SJCRH30 (cell line): Measurements from ENCODE around the gene OR10H1. TPM values are rescaled to one million over a fixed set of nuclear protein-coding genes. Genes with fewer than 3 reads are reported as not detected.
"Not testable (repeated sequence)": the region's sequence is repeated elsewhere in the genome, so short reads cannot be mapped to it uniquely, and the experiment has no call there.

Experiments used
- DNase-seq, 2 experiments: peaks; one replicate each; pipeline ENCODE4 v3.0.0-alpha.2; 2015 to 2020
- H3K27ac ChIP-seq: fragments of 250-450 bp; sonication (Bioruptor Pico); 2 replicates; pipeline ENCODE4 v1.5.1; 2020; ENCODE audit warnings: mild to moderate bottlenecking, moderate library complexity
- H3K27me3 ChIP-seq: fragments of 250-450 bp; sonication (Bioruptor Pico); 2 replicates; pipeline ENCODE4 v1.5.1; 2020; ENCODE audit warnings: mild to moderate bottlenecking, moderate library complexity
- H3K36me3 ChIP-seq: fragments of 250-450 bp; sonication (Bioruptor Pico); 2 replicates; pipeline ENCODE4 v1.5.1; 2020; ENCODE audit warnings: mild to moderate bottlenecking, moderate library complexity
- H3K4me1 ChIP-seq: fragments of 250-450 bp; sonication (Bioruptor Pico); 2 replicates; pipeline ENCODE4 v1.5.1; 2020; ENCODE audit warnings: mild to moderate bottlenecking, moderate library complexity
- H3K4me3 ChIP-seq: fragments of 250-450 bp; sonication (Bioruptor Pico); 2 replicates; pipeline ENCODE4 v1.5.1; 2020; ENCODE audit warnings: mild to moderate bottlenecking, moderate library complexity
- H3K9me3 ChIP-seq: fragments of 250-450 bp; sonication (Bioruptor Pico); replicated peaks from 2 replicates; pipeline ENCODE4 v1.5.1; 2020; ENCODE audit warnings: mild to moderate bottlenecking, moderate library complexity
- total RNA-seq: library from RNA; depleted of rRNA; stranded (reverse); fragments of >200 nt; shearing (Covaris generic); gene quantifications from 2 replicates; pipeline ENCODE4 v1.2.3, GENCODE V29; 2014

OR10H1 gene
- total RNA-seq, 1 experiment from 2014 or later = not detected

DNA sequence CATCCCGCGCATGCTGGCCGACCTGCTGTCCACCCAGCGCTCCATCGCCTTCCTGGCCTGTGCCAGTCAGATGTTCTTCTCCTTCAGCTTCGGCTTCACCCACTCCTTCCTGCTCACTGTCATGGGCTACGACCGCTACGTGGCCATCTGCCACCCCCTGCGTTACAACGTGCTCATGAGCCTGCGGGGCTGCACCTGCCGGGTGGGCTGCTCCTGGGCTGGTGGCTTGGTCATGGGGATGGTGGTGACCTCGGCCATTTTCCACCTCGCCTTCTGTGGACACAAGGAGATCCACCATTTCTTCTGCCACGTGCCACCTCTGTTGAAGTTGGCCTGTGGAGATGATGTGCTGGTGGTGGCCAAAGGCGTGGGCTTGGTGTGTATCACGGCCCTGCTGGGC lies 21.2 kb downstream of the OR10H1 start:
- H3K27me3 ChIP-seq, H3K27ac ChIP-seq, H3K4me1 ChIP-seq, H3K36me3 ChIP-seq, H3K4me3 ChIP-seq, H3K9me3 ChIP-seq, DNase-seq: not testable (repeated sequence)

DNA sequence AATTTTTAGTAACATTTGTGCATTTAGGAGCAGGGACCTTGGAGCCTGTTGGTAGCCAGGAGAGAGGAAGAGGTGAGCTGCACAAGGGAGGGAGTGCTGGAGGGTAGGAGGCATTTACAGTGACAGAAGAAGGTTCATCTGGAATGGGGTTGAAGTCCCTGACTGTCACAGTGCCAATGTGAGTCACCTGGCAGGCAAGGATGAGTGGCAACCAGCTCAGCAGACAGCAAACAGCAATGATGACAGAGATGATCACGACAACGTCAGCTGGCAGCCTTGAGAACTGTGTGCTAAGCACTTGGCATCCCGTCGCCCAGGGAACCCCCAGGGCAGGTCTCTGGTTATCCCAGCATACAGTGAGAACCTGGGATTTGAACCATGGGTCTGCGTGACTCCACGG lies 25.4 kb downstream of the OR10H1 start:
- no peak overlapping the region for H3K27ac ChIP-seq
- no peak for DNase-seq
- no peaks in the 10 kb centered on the region for H3K27me3 ChIP-seq
- H3K4me1 ChIP-seq = no peaks in the 10 kb centered on the region
- H3K4me3 ChIP-seq = no peak overlapping the region
- H3K36me3 ChIP-seq = no peaks in the 10 kb centered on the region
- no peaks in the 10 kb centered on the region for H3K9me3 ChIP-seq

DNA sequence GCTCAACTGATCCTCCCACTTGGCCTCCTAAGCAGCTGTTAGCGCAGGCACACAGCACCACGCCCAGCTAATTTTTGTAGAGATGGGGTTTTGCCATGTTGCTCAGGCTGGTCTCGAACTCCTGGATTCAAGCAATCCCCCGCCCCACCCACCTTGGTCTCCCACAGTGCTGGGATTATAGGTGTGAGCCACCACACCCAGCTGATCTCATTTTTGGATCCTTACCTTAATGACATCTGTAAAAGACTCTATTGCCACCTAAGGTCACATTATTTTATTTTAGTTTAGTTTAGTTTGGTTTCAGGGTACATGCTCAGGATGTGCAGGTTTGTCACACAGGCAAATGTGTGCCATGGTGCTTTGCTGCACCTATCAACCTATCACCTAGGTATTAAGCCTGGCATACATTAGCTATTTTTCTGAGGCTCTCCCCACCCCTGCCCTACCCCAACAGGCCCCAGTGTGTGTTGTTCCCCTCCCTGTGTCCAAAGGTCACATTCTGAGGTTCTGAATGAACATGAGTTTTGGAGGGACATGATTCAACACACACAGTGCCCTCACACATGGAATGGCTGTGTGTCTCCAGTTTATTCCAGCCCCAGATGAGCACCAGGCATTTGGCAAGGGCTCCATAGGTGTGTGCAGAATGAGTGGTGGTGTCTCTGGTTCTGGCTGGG lies 26.7 kb downstream of the OR10H1 start:
- Histone ChIP-seq H3K9me3 (no peaks in the 10 kb centered on the region), H3K4me3 (no peak overlapping the region), H3K4me1 (no peaks in the 10 kb centered on the region), H3K36me3 (no peaks in the 10 kb centered on the region), H3K27me3 (no peaks in the 10 kb centered on the region), H3K27ac (no peak overlapping the region)
- DNase-seq = no peak

DNA sequence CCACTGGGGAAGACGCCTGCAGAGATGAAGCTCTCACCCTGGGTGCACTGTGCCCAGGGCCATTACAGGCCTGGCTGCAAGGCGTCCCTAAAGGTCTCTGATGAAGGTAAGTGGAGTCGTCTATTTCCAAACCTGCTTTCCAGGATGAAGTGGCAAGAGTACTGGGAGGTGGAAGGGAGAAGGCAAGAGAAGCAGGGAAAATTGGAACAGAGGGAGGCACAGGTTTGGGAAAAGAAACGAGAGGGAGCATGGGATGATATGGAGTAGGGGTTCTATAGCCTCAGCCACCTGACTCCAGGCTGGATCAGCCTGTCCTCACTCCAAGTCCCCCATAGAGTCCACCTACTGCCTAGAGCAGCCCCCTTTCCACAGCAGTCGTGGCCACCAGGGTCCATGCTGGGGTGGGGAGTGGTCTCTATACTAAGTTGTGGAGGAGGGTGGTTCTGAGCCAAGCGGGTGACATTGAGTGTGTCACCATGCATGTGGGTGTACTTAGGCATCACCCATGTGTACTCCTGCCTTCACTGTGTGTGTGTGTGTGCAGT lies 27.8 kb downstream of the OR10H1 start, which contains the start of gene OR10H5:
Gene OR10H5 (plus strand): TSS at position 51 of the 545 bp plus-strand sequence. CDS start 6,388 bp downstream, outside the sequence.
- H3K4me1 ChIP-seq = no peaks in the 10 kb centered on the region
- no peak for DNase-seq
- H3K36me3 ChIP-seq = no peaks in the 10 kb centered on the region
- no peaks in the 10 kb centered on the region for H3K9me3 ChIP-seq
- H3K27ac ChIP-seq = no peak within 1 kb of the TSS
- H3K4me3 ChIP-seq = no peak within 1 kb of the TSS
- no peaks in the 10 kb centered on the region for H3K27me3 ChIP-seq

DNA sequence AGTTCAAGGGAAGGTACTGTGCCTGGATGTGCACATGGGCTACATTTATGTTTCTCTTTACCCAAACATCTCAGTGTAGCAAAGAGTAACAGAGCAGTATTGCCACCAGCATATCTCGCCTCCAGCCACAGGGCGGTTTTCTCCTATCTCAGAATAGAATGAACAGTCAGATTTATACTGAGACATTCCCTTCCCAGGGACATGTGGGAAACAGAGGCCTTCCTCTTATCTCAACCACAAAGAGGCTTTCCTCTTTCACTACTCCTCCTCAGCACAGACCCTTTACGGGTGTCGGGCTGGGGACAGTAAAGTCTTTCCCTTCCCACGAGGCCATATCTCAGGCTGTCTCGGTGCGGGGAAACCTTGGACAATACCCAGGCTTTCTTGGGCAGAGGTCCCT lies 32.6 kb downstream of the OR10H1 start:
- not testable (repeated sequence) for DNase-seq, H3K27ac ChIP-seq, H3K36me3 ChIP-seq, H3K9me3 ChIP-seq, H3K4me1 ChIP-seq, H3K4me3 ChIP-seq, H3K27me3 ChIP-seq

DNA sequence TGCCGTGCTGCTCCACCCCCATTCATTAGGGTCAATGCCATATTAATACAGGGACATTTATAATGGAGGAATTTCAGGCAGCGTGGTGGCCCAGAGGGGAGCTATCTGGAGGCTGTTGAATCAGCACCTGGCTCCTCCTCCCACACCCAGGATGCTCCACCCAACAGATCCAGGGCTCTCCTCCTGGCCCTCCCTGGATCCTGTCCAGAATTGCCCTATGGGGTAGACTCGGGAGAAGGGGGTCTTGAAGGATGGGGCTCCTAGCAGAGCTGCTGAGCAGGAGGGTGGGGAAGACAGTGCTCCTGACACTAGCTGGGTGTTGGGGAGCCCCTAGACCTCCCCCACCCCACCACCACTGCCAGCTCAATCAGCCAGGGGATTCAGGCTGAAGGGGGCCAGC lies 33.3 kb downstream of the OR10H1 start:
- no peak for DNase-seq
- H3K4me3 ChIP-seq = no peak overlapping the region

DNA sequence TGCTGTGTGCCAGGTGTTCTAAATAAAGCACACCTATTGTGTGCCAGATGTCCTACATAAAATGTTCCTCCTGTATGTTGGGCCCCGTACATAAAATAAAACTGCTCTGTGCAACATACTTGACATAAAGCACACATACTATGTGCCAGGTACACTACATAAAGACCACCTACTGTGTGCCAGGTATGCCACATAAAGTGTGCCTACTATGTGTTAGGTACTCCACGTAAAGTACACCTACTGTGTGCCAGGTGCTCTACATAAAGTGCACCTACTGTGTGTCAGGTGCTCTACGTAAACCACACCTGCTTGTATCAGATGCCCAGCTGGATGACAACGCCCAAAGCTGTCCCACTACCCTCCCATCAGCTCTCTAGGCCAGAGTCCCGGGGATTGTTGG lies 33.8 kb downstream of the OR10H1 start:
- no peak overlapping the region for H3K4me3 ChIP-seq
- H3K27me3 ChIP-seq = no peaks in the 10 kb centered on the region
- no peaks in the 10 kb centered on the region for H3K4me1 ChIP-seq
- DNase-seq = no peak
- no peak overlapping the region for H3K27ac ChIP-seq
- H3K9me3 ChIP-seq = no peaks in the 10 kb centered on the region
- H3K36me3 ChIP-seq = no peaks in the 10 kb centered on the region

More for the DNA sequence above, 33.3 kb downstream of the OR10H1 start:
- H3K4me1 ChIP-seq = no peaks in the 10 kb centered on the region
- no peaks in the 10 kb centered on the region for H3K36me3 ChIP-seq
- H3K27ac ChIP-seq = no peak overlapping the region
- no peaks in the 10 kb centered on the region for H3K9me3 ChIP-seq
- no peaks in the 10 kb centered on the region for H3K27me3 ChIP-seq

DNA sequence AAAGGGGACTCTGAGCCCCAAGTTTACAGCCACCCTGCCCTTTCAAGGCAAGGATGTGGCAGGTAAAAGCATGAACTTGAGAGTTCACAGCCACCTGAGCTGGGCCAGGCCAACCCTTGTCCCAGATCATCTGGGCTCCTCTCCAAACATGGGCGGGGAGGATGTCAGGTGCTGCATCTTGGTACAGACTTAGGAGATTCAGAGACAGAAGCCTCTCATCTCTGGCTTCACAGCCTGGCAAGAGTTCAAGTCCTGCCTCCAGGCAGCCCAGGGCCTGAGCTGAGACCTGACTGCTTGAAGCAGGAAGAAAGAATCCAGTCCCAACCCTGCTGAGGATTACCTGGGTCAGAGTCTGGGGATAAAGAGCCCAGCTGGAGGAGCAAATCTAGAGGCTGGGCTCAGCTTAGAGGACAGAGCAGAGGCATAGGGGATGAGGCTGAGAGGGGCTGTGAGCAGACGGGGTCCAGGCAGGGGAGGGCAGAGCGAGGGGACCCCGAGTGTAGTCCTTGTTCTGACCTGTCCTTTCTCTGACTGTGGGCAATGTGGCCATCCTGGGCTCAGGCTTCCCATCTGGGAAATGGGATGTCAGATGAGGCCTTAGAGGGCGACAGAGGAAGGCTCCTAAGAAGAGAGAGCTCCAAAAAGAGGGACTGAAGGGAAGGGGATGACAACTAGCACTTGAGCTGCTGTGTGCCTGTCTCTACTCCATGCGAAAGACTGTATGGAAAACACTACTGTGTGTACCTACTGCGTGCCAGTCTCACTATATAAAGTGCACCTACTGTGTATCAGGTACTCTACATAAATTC lies 34.6 kb downstream of the OR10H1 start:
- no peak overlapping the region for H3K4me3 ChIP-seq
- H3K27me3 ChIP-seq = no peaks in the 10 kb centered on the region
- H3K9me3 ChIP-seq = no peaks in the 10 kb centered on the region
- no peak for DNase-seq
- H3K27ac ChIP-seq = no peak overlapping the region
- H3K36me3 ChIP-seq = no peaks in the 10 kb centered on the region
- H3K4me1 ChIP-seq = no peaks in the 10 kb centered on the region

DNA sequence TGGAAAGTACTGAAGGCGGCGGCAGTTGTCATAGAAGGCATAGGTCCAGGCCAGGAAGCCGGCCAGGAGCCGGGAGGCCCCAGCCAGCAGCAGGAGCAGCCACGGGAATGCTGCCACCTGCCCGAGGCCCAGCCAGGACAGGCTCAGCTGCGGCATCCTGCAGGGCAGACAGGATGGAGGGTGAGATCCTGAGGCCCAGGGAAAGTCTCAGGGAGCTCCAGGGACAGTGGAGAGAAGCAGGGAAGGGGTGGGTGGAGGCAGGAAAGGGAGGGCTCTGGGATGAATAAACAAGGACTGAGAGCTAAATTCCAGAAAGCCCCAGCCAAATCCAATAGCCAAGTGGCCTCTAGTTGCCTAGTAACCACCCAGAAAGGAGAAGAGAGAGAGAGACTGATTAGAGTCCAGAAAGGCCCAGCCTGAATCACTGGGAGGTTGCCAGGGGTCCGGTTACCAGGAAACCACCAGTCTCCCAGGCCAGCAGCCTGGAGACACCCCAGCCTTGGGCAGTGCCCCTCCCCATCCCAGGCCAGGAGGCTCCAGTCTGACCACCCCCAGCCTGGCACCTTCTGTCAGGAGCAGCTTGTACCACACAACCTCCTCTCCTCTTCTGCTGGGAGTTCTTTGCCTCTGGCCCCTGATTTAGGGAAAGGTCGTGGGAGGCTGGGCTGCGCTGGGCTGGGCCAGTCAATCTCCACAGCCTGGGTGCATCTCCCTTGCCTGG lies 35.5 kb downstream of the OR10H1 start:
- peak; percentile 15 to 18 for DNase-seq
- H3K27me3 ChIP-seq = no peaks in the 10 kb centered on the region
- no peaks in the 10 kb centered on the region for H3K9me3 ChIP-seq
- no peaks in the 10 kb centered on the region for H3K4me1 ChIP-seq
- H3K36me3 ChIP-seq = no peaks in the 10 kb centered on the region
- H3K27ac ChIP-seq = no peak overlapping the region
- H3K4me3 ChIP-seq = no peak overlapping the region

DNA sequence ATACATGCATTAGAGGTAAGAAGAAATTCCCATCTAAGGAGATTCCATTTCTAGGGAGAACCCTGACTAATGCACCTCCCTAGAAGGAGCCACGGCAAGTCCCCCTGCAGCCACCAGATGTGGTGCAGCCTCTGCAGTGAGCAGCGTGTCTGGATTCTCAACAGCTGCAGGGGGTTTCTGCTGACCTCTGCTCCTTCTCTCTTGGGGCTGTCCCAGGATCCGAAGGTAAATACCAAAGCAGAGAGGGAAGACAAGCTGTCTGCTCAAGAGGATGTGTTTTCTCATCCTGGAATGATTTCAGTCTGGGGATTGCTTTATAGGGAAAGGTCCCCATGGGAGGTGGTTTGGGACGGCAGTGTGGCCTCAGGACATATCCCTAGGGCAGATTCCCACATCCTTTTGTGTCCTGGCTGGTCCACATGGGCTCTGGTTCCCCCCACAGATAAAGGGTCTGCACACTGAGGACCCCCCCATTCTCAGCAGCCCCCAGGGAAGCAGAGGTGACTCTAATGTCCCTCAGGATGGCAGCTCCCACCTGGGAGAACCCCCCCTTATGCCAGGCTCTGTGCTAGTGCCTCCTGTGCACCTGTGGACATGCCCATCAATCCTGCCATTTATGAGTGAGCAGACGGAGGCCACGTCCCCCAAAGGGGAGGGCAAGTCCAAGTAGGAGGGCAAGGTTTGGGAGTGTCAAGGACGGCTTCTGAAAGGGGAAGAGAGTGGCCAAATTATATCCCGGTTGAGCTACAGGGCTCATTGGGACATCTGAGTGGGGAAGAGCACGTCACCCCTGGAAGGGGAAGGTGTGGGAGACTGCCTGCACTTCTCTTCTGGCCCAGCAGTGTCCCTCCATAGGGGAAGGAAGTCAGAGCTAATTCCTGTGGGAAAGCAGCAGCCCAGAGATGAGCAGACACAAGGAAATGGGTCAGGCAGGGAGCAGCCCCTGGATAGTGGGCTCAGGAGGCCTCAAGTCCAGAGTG lies 38.2 kb downstream of the OR10H1 start:
- Histone ChIP-seq H3K27me3 (no peaks in the 10 kb centered on the region), H3K27ac (no peak overlapping the region), H3K36me3 (no peaks in the 10 kb centered on the region), H3K9me3 (no peaks in the 10 kb centered on the region), H3K4me1 (no peaks in the 10 kb centered on the region), H3K4me3 (no peak overlapping the region)
- DNase-seq = no peak

DNA sequence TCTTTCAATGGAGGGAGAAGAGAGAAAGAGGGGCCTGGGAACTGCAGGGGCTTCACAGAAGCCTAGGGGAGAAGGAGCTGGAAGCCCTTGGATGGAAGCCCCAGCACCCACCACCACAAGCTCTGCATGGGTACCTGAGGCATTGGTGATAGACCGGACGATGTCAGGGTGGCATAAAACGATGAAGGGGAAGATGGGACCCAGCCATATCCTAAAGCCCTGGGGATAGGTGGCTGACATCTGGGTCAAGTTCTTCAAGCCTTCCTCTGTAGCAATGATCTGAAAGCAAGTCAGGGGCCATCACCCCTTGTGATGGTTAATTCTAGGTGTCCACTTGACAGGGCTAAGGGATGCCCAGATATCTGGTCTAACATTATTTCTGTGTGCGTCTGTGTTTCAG lies 39.2 kb downstream of the OR10H1 start:
- Histone ChIP-seq H3K27me3 (no peaks in the 10 kb centered on the region), H3K27ac (no peak overlapping the region), H3K9me3 (no peaks in the 10 kb centered on the region), H3K36me3 (no peaks in the 10 kb centered on the region), H3K4me1 (no peaks in the 10 kb centered on the region), H3K4me3 (no peak overlapping the region)
- DNase-seq = no peak

DNA sequence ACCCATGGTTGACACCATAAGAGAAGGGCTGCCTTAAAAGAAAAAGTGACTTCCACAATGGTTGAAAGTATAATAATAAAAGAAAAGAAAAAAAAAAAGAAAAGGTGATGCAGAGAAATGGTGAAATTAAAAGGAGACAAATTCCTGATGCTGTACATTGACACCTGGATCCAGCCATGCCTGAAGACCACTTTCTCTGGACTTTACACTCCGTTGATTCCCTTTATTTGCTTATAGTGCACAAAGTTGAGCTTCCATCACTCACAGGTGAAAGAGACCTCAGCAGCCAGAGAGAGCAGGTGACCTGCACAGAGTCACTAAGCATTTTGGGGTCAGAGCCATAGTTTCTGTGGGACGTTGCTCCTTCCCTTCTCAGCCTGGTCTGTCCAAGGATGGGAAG lies 40.2 kb downstream of the OR10H1 start:
- Histone ChIP-seq H3K9me3 (no peaks in the 10 kb centered on the region), H3K36me3 (no peaks in the 10 kb centered on the region), H3K4me3 (no peak overlapping the region), H3K27me3 (no peaks in the 10 kb centered on the region), H3K27ac (no peak overlapping the region), H3K4me1 (no peaks in the 10 kb centered on the region)
- DNase-seq = no peak

DNA sequence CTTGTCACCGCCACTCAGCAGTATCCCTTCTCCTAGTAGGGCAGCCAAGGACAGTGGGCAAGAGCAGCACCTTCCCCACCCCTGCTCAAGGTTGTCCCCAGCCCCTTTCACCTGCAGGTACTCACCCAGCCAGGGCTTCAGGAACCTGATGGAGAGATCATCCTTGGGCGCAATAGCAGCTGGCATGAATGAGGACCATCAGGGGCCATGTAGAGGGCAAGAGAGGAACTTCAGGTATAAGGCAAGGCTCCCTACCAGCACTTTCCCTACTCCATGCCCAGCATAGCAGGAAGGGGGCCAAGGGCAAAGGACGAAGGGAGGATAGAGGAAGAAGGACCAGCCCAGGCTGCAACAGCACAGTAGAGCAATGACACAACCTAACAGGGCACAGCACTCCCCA lies 41.3 kb downstream of the OR10H1 start:
- DNase-seq = not testable (repeated sequence)

DNA sequence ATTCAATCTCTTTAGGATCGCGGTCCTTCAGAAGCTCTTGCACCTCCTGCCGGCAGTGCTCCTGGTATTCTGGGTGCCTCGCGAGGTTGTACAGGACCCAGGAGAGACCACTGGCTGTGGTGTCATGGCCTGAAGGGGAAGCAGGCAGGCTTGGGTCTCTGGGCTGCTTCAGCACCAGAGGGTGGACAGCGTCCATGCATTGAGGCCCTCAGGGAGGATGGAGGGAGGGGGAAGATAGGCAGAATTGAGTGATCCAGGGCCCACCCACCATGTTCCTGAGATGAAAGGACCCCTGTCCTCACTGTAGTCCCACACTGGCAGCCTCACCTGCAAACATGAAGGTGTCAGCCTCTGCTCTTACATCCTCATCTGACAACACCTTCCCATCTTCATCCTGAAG lies 45.9 kb downstream of the OR10H1 start:
- DNase-seq = peak; percentile 22 to 43
- Histone ChIP-seq H3K27ac (no peak overlapping the region), H3K36me3 (no peaks in the 10 kb centered on the region), H3K27me3 (no peaks in the 10 kb centered on the region), H3K9me3 (no peaks in the 10 kb centered on the region), H3K4me3 (no peak overlapping the region), H3K4me1 (no peaks in the 10 kb centered on the region)

More for the DNA sequence above, 41.3 kb downstream of the OR10H1 start:
- H3K4me3 ChIP-seq, H3K27me3 ChIP-seq, H3K36me3 ChIP-seq, H3K27ac ChIP-seq, H3K4me1 ChIP-seq, H3K9me3 ChIP-seq: not testable (repeated sequence)
